Neural cell (in vitro differentiated cells): ENCODE measurements around the gene C20orf141. TPM values are rescaled to one million over a fixed set of nuclear protein-coding genes. Genes with fewer than 3 reads are reported as not detected.

ENCODE experiments used
- H2AFZ ChIP-seq: fragments of 200-600, 300-800 bp; sonication (generic), shearing (Covaris generic); 2 replicates; pipeline ENCODE4 v1.6.0; 2014; ENCODE audit warnings: low read depth, mild to moderate bottlenecking, antibody characterized with exemption, low read length, moderate library complexity
- H3F3A ChIP-seq: fragments of 200-600 bp; shearing (Covaris generic); 2 replicates; pipeline ENCODE4 v1.6.1; 2016; ENCODE audit warnings: mild to moderate bottlenecking, moderate library complexity, mixed read lengths, antibody characterized with exemption, low read length; ENCODE audit not compliant: insufficient read depth, poor library complexity, severe bottlenecking
- H3K27ac ChIP-seq: fragments of 200-600, 300-800 bp; sonication (generic), shearing (Covaris generic); 2 replicates; pipeline ENCODE4 v1.5.1; 2014; ENCODE audit warnings: mild to moderate bottlenecking, low read length, moderate library complexity
- H3K27me3 ChIP-seq: fragments of 300-800, 200-600 bp; sonication (generic), shearing (Covaris generic); 2 replicates; pipeline ENCODE4 v1.6.0; 2014; ENCODE audit warnings: mild to moderate bottlenecking, low read depth, low read length, moderate library complexity; ENCODE audit not compliant: insufficient read depth
- H3K36me3 ChIP-seq: fragments of 300-800, 200-600 bp; sonication (generic), shearing (Covaris generic); 2 replicates; pipeline ENCODE4 v1.5.1; 2014; ENCODE audit warnings: mild to moderate bottlenecking, antibody characterized with exemption, low read length, moderate library complexity; ENCODE audit not compliant: insufficient read depth
- H3K4me2 ChIP-seq: fragments of 300-800, 200-600 bp; sonication (generic), shearing (Covaris generic); 2 replicates; pipeline ENCODE4 v1.6.0; 2014; ENCODE audit warnings: mild to moderate bottlenecking, low read length
- H3K4me3 ChIP-seq: fragments of 300-800, 200-600 bp; sonication (generic), shearing (Covaris generic); 2 replicates; pipeline ENCODE4 v1.5.1; 2014; ENCODE audit warnings: mild to moderate bottlenecking, low read length, moderate library complexity
- H3K79me2 ChIP-seq: fragments of 200-600 bp; shearing (Covaris generic); replicated peaks from 2 replicates; pipeline ENCODE4 v1.6.0; 2014; ENCODE audit warnings: mild to moderate bottlenecking, low read length, moderate library complexity; ENCODE audit not compliant: insufficient read depth
- H3K9ac ChIP-seq: fragments of 300-800, 200-600 bp; sonication (generic), shearing (Covaris generic); 2 replicates; pipeline ENCODE4 v1.6.1; 2016; ENCODE audit warnings: mild to moderate bottlenecking, low read length, mixed read lengths
- H3K9me2 ChIP-seq: fragments of 200-600 bp; shearing (Covaris generic); 2 replicates; pipeline ENCODE4 v1.6.1; 2016; ENCODE audit warnings: mild to moderate bottlenecking, low read length, mixed read lengths; ENCODE audit not compliant: insufficient read depth
- H3K9me3 ChIP-seq: fragments of 200-600, 300-800 bp; sonication (generic), shearing (Covaris generic); 2 replicates; pipeline ENCODE4 v1.6.1; 2016; ENCODE audit warnings: mild to moderate bottlenecking, mixed run types, low read length, moderate library complexity, mixed read lengths
- H4K20me1 ChIP-seq: fragments of 200-600 bp; shearing (Covaris generic); 2 replicates; pipeline ENCODE4 v1.6.1; 2016; ENCODE audit warnings: mild to moderate bottlenecking, mixed run types; ENCODE audit not compliant: insufficient read depth
- EP300 ChIP-seq: fragments of 450-650 bp; conservative IDR thresholded peaks from 2 replicates; pipeline ENCODE4 v1.6.1; 2014; ENCODE audit warnings: antibody characterized with exemption, mild to moderate bottlenecking, moderate library complexity; ENCODE audit not compliant: poor library complexity, severe bottlenecking
- EZH2 ChIP-seq: fragments of 200-600, 300-800 bp; shearing (Covaris generic), sonication (generic); IDR thresholded peaks from 2 replicates; pipeline ENCODE4 v1.6.1; 2014; ENCODE audit warnings: antibody characterized with exemption, low read length, borderline replicate concordance, mild to moderate bottlenecking; ENCODE audit not compliant: insufficient read depth, poor library complexity, severe bottlenecking
- MXI1 ChIP-seq: fragments of 450-650 bp; conservative IDR thresholded peaks from 2 replicates; pipeline ENCODE4 v1.6.1; 2014; ENCODE audit warnings: antibody characterized with exemption, mild to moderate bottlenecking; ENCODE audit not compliant: poor library complexity, severe bottlenecking
- POLR2AphosphoS5 ChIP-seq: IDR thresholded peaks from 2 replicates; pipeline ENCODE4 v1.6.1; 2012
- RAD21 ChIP-seq: fragments of 450-650 bp; conservative IDR thresholded peaks from 2 replicates; pipeline ENCODE4 v1.6.1; 2014; ENCODE audit warnings: antibody characterized with exemption, mild to moderate bottlenecking, moderate library complexity
- SMC3 ChIP-seq: fragments of 450-650 bp; conservative IDR thresholded peaks from 2 replicates; pipeline ENCODE4 v1.6.1; 2014; ENCODE audit warnings: antibody characterized with exemption, mild to moderate bottlenecking, moderate library complexity; ENCODE audit not compliant: poor library complexity
- TAF1 ChIP-seq: IDR thresholded peaks from 2 replicates; pipeline ENCODE4 v1.6.1; 2012; ENCODE audit warnings: low read depth
- polyA plus RNA-seq: library from polyadenylated mRNA; depleted of rRNA; stranded (reverse); fragments of >200 nt; gene quantifications from 2 replicates; pipeline ENCODE4 v1.2.3, GENCODE V29; 2014
- TF ChIP-seq, protein P1 (sequence below): IDR thresholded peaks from 2 replicates; pipeline ENCODE4 v1.6.1; 2012; ENCODE audit warnings: borderline replicate concordance
- TF ChIP-seq, protein P2 (sequence below): fragments of 450-650 bp; IDR thresholded peaks from 2 replicates; pipeline ENCODE4 v1.5.1; 2014; ENCODE audit warnings: antibody characterized with exemption, mild to moderate bottlenecking, moderate library complexity; ENCODE audit not compliant: poor library complexity, severe bottlenecking

Gene C20orf141
- polyA plus RNA-seq, 1 donor from 2014 or later, result not detected

DNA sequence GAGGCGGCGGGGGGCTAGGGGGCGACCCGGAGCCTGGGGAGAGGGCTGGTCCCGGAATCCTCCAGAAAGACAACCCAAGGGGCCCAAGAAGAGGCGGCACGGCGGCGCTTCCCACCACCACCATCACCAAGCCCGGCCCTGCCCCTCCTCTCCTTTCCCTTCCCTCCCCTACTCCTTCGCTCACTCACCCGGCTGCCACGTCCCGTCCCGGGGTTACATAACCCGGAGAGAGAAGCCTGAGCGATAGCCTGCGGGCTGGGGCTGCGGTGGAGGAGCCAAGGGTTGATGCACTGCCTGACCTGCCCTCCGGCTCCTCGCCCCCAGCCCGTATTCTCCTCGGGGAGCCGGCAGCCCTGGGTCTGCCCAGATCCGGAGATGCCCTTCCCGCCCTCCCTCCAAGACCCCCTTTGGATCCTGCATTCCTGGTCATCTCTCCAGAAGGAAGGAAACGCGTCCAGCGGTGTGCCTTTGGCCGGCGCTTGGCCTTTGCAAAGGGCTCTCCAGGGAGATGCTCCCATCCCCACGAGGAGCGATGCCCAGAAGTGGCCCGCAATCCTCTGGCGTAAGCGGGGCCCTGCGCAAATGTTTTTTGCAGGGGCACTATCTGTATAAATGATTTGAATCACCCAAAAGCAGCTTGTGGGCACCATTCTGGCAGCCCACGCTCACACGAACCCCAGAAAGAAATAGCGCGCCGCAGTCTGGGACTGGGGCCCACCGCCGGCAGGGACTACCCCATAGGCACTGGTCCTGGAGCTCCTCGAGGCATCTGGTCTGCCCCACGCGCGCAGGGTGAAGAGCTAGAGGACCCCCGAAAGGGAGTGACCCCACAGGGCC, 9.7 kb upstream of the C20orf141 start:
- H4K20me1 ChIP-seq, result no peaks in the 10 kb centered on the region
- no peak overlapping the region for H3K9ac ChIP-seq
- H3K9me3 ChIP-seq, result no peaks in the 10 kb centered on the region
- H3K36me3 ChIP-seq, result no peaks in the 10 kb centered on the region
- no peak overlapping the region for H3K27ac ChIP-seq
- TF ChIP-seq POLR2AphosphoS5 (no peak), RAD21 (no peak), SMC3 (no peak), MXI1 (no peak), EZH2 (no peak), EP300 (no peak), TAF1 (no peak)
- TF ChIP-seq, protein P1, sequence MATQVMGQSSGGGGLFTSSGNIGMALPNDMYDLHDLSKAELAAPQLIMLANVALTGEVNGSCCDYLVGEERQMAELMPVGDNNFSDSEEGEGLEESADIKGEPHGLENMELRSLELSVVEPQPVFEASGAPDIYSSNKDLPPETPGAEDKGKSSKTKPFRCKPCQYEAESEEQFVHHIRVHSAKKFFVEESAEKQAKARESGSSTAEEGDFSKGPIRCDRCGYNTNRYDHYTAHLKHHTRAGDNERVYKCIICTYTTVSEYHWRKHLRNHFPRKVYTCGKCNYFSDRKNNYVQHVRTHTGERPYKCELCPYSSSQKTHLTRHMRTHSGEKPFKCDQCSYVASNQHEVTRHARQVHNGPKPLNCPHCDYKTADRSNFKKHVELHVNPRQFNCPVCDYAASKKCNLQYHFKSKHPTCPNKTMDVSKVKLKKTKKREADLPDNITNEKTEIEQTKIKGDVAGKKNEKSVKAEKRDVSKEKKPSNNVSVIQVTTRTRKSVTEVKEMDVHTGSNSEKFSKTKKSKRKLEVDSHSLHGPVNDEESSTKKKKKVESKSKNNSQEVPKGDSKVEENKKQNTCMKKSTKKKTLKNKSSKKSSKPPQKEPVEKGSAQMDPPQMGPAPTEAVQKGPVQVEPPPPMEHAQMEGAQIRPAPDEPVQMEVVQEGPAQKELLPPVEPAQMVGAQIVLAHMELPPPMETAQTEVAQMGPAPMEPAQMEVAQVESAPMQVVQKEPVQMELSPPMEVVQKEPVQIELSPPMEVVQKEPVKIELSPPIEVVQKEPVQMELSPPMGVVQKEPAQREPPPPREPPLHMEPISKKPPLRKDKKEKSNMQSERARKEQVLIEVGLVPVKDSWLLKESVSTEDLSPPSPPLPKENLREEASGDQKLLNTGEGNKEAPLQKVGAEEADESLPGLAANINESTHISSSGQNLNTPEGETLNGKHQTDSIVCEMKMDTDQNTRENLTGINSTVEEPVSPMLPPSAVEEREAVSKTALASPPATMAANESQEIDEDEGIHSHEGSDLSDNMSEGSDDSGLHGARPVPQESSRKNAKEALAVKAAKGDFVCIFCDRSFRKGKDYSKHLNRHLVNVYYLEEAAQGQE, result no peak
- TF ChIP-seq, protein P2, sequence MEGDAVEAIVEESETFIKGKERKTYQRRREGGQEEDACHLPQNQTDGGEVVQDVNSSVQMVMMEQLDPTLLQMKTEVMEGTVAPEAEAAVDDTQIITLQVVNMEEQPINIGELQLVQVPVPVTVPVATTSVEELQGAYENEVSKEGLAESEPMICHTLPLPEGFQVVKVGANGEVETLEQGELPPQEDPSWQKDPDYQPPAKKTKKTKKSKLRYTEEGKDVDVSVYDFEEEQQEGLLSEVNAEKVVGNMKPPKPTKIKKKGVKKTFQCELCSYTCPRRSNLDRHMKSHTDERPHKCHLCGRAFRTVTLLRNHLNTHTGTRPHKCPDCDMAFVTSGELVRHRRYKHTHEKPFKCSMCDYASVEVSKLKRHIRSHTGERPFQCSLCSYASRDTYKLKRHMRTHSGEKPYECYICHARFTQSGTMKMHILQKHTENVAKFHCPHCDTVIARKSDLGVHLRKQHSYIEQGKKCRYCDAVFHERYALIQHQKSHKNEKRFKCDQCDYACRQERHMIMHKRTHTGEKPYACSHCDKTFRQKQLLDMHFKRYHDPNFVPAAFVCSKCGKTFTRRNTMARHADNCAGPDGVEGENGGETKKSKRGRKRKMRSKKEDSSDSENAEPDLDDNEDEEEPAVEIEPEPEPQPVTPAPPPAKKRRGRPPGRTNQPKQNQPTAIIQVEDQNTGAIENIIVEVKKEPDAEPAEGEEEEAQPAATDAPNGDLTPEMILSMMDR, result no peak
- H3K4me3 ChIP-seq, result no peak overlapping the region
- no peak overlapping the region for H3K4me2 ChIP-seq
- H3K9me2 ChIP-seq, result no peaks in the 10 kb centered on the region
- peaks cover 63% of the 10 kb centered on the region for H3K27me3 ChIP-seq
- H2AFZ ChIP-seq, result no peak overlapping the region
- no peaks in the 10 kb centered on the region for H3K79me2 ChIP-seq
- no peaks in the 10 kb centered on the region for H3F3A ChIP-seq

DNA sequence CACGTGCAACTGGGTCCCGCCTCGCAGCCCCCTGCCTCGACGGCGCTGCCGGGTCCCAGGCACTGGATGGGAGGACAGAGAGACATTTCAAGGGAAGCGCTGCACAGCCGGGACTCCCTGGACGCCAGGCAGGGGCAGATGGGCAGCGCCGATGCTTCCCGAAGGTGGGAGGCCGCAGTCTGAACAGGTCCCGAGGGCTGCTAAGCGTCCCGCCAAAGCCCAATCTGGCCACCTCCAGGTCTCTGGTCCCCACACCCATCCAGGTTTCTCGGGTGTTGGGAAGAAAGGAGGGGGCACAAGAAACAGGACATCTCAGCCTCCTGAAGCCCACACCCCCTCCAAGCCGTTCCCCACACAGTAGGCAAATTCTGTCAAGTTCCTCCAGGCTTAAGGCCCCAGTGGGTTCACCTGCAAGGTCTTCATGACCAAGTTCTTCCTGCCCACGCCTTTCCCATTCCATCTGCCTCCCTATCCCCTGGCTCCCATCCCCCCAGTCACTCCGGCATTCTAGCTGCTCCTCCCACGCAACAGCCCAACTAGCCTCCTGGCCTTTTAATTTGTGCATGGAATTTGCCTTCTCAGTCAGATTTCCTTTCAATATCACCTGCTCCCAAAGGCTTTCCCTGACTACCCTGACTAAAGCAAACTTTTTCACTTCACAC, 9.0 kb upstream of the C20orf141 start:
- no peaks in the 10 kb centered on the region for H3F3A ChIP-seq
- no peak overlapping the region for H3K9ac ChIP-seq
- H2AFZ ChIP-seq, result no peak overlapping the region
- H3K9me3 ChIP-seq, result no peaks in the 10 kb centered on the region
- no peaks in the 10 kb centered on the region for H4K20me1 ChIP-seq
- peaks cover 57% of the 10 kb centered on the region for H3K27me3 ChIP-seq
- no peak overlapping the region for H3K4me2 ChIP-seq
- no peak for TF ChIP-seq TAF1
- TF ChIP-seq, protein P2, result no peak
- TF ChIP-seq SMC3, result no peak
- no peak for TF ChIP-seq MXI1
- no peak for TF ChIP-seq RAD21
- no peak for TF ChIP-seq EZH2
- no peak for TF ChIP-seq EP300
- no peak for TF ChIP-seq POLR2AphosphoS5
- TF ChIP-seq, protein P1, result no peak
- H3K79me2 ChIP-seq, result no peaks in the 10 kb centered on the region
- H3K9me2 ChIP-seq, result no peaks in the 10 kb centered on the region
- H3K27ac ChIP-seq, result no peak overlapping the region
- no peak overlapping the region for H3K4me3 ChIP-seq
- no peaks in the 10 kb centered on the region for H3K36me3 ChIP-seq
